Keratinocyte (primary cell): ENCODE measurements around the gene LAMA3.

Experiments
- CTCF ChIP-seq, 3 experiments: IDR thresholded peaks in 1 of 3; conservative IDR thresholded peaks in 1 of 3; optimal IDR thresholded peaks in 1 of 3; 2 replicates in 2 of 3; 3 replicates in 1 of 3; pipeline versions ENCODE3 to v1.5.1; 2011; ENCODE audit warnings: low read length in 3 of 3, mild to moderate bottlenecking in 3 of 3, moderate library complexity in 2 of 3, control low read depth in 1 of 3, inconsistent platforms in 1 of 3; ENCODE audit not compliant: insufficient read depth in 2 of 3; ENCODE audit errors: extremely low read depth in 1 of 3
- EZH2 ChIP-seq: IDR thresholded peaks from one replicate; pipeline ENCODE4 v1.6.1; 2012; ENCODE audit warnings: inconsistent platforms, mild to moderate bottlenecking, low read length, moderate library complexity

GRCh38 chr18:23884681-23885375 is 195.6 kb downstream of the LAMA3 start:
- TF ChIP-seq CTCF (optimal IDR thresholded peaks at IDR 0.05 in 1 of 3, IDR thresholded peaks at IDR 0.05 in 1 of 3, conservative IDR thresholded peaks at IDR 0.05 in 1 of 3; ENCODE audit: extremely low read depth in 1 of 3, insufficient read depth in 2 of 3, low read length in 3 of 3) (no peak), EZH2 (no peak)
